Activated T-cell treated with anti-CD3 and anti-CD28 coated beads, Interleukin-2, amount 50 U/mL, for 4 hours (primary cell): ENCODE results near the gene SLC27A5. TPM values are rescaled to one million over a fixed set of nuclear protein-coding genes. Genes with fewer than 3 reads are reported as not detected.
"Not testable (repeated sequence)": the region's sequence is repeated elsewhere in the genome, so short reads cannot be mapped to it uniquely, and the experiment has no call there.

Source experiments
- ATAC-seq, 2 donors: fragments of 200-7000 bp; cut with Tn5 transposase; one replicate each; pipeline ENCODE4 v1.10.0; 2021
- DNase-seq: peaks from one replicate; pipeline ENCODE4 v3.0.0-alpha.2; 2020
- H3K27me3 Mint-ChIP-seq: one replicate; pipeline ENCODE4 v1.8.0; 2021; ENCODE audit warnings: low read depth, mixed read lengths
- H3K36me3 Mint-ChIP-seq: one replicate; pipeline ENCODE4 v1.8.0; 2022; ENCODE audit warnings: mixed read lengths; ENCODE audit not compliant: insufficient read depth
- H3K4me1 Mint-ChIP-seq: one replicate; pipeline ENCODE4 v1.8.0; 2021; ENCODE audit warnings: low read depth, mixed read lengths
- H3K4me3 Mint-ChIP-seq: one replicate; pipeline ENCODE4 v1.8.0; 2021; ENCODE audit warnings: mild to moderate bottlenecking, moderate library complexity, mixed read lengths
- H3K9me3 Mint-ChIP-seq: one replicate; pipeline ENCODE4 v1.8.0; 2021; ENCODE audit warnings: mixed read lengths
- total RNA-seq, 3 donors: library from RNA; stranded (reverse); gene quantifications; one replicate each; pipeline ENCODE4 v1.2.1, GENCODE V29; 2021

Gene SLC27A5
- total RNA-seq, 3 donors from 2014 or later = 12.6 to 19.8 (median 19.5) TPM

GRCh38 chr19:58500242-58500641, 11.6 kb downstream of the SLC27A5 start:
- Mint-ChIP-seq H3K4me1 (peaks cover 19% of the 10 kb centered on the region), H3K27me3 (no peaks in the 10 kb centered on the region), H3K9me3 (peaks cover 16% of the 10 kb centered on the region), H3K4me3 (peak overlapping the region; percentile 16), H3K36me3 (peaks cover 1% of the 10 kb centered on the region)
- ATAC-seq (no peak), DNase-seq (no peak)

GRCh38 chr19:58499021-58499927, 12.5 kb downstream of the SLC27A5 start:
- Mint-ChIP-seq H3K36me3 (peaks cover 1% of the 10 kb centered on the region), H3K4me1 (peaks cover 19% of the 10 kb centered on the region), H3K4me3 (peak overlapping the region; percentile 93), H3K27me3 (no peaks in the 10 kb centered on the region), H3K9me3 (peaks cover 16% of the 10 kb centered on the region)
- DNase-seq (peak; percentile 96), ATAC-seq (peak; percentile 98)

- Mint-ChIP-seq H3K9me3 (peaks cover 16% of the 10 kb centered on the region), H3K4me1 (peaks cover 19% of the 10 kb centered on the region), H3K4me3 (peak overlapping the region; percentile 93), H3K27me3 (no peaks in the 10 kb centered on the region), H3K36me3 (peaks cover 1% of the 10 kb centered on the region)
- DNase-seq = no peak
- ATAC-seq = no peak
Measured at GRCh38 chr19:58498316-58499020, 13.3 kb downstream of the SLC27A5 start.

GRCh38 chr19:58497634-58498170, 14.1 kb downstream of the SLC27A5 start:
- Mint-ChIP-seq H3K36me3 (peaks cover 1% of the 10 kb centered on the region), H3K4me3 (peak overlapping the region; percentile 93), H3K9me3 (peaks cover 16% of the 10 kb centered on the region), H3K27me3 (no peaks in the 10 kb centered on the region), H3K4me1 (peaks cover 19% of the 10 kb centered on the region)
- DNase-seq (no peak), ATAC-seq (no peak)

- Mint-ChIP-seq H3K27me3 (no peaks in the 10 kb centered on the region), H3K9me3 (no peaks in the 10 kb centered on the region), H3K36me3 (peaks cover 3% of the 10 kb centered on the region), H3K4me3 (no peak overlapping the region), H3K4me1 (peaks cover 7% of the 10 kb centered on the region)
- ATAC-seq (no peak), DNase-seq (no peak)
Measured at GRCh38 chr19:58492265-58492664, 19.5 kb downstream of the SLC27A5 start.

- DNase-seq (no peak), ATAC-seq (no peak)
- Mint-ChIP-seq H3K4me1 (peaks cover 7% of the 10 kb centered on the region), H3K4me3 (no peak overlapping the region), H3K9me3 (no peaks in the 10 kb centered on the region), H3K36me3 (peaks cover 3% of the 10 kb centered on the region), H3K27me3 (no peaks in the 10 kb centered on the region)
Measured at GRCh38 chr19:58491393-58491792, 20.4 kb downstream of the SLC27A5 start.

GRCh38 chr19:58484349-58484748, 27.4 kb downstream of the SLC27A5 start:
- H3K4me3 Mint-ChIP-seq, DNase-seq, H3K27me3 Mint-ChIP-seq, H3K4me1 Mint-ChIP-seq, ATAC-seq, H3K9me3 Mint-ChIP-seq, H3K36me3 Mint-ChIP-seq: not testable (repeated sequence)

GRCh38 chr19:58483776-58484175, 28.0 kb downstream of the SLC27A5 start:
- Mint-ChIP-seq H3K36me3 (peaks cover 2% of the 10 kb centered on the region), H3K27me3 (no peaks in the 10 kb centered on the region), H3K4me3 (no peak overlapping the region), H3K9me3 (no peaks in the 10 kb centered on the region), H3K4me1 (no peaks in the 10 kb centered on the region)
- no peak for ATAC-seq
- DNase-seq = no peak

GRCh38 chr19:58482372-58482771, 29.4 kb downstream of the SLC27A5 start:
- Mint-ChIP-seq H3K36me3 (peaks cover 2% of the 10 kb centered on the region), H3K4me1 (no peaks in the 10 kb centered on the region), H3K9me3 (no peaks in the 10 kb centered on the region), H3K4me3 (no peak overlapping the region), H3K27me3 (no peaks in the 10 kb centered on the region)
- DNase-seq = no peak
- no peak for ATAC-seq

GRCh38 chr19:58480831-58481230, 31.0 kb downstream of the SLC27A5 start:
- Mint-ChIP-seq H3K27me3 (no peaks in the 10 kb centered on the region), H3K9me3 (no peaks in the 10 kb centered on the region), H3K4me3 (no peak overlapping the region), H3K4me1 (peaks cover 9% of the 10 kb centered on the region), H3K36me3 (peaks cover 2% of the 10 kb centered on the region)
- DNase-seq = no peak
- no peak for ATAC-seq

- ATAC-seq (no peak), DNase-seq (no peak)
- Mint-ChIP-seq H3K36me3 (peaks cover 2% of the 10 kb centered on the region), H3K4me1 (peaks cover 12% of the 10 kb centered on the region), H3K27me3 (no peaks in the 10 kb centered on the region), H3K4me3 (no peak overlapping the region), H3K9me3 (no peaks in the 10 kb centered on the region)
Measured at GRCh38 chr19:58480481-58480830, 31.3 kb downstream of the SLC27A5 start.

- no peak for DNase-seq
- no peak for ATAC-seq
- Mint-ChIP-seq H3K9me3 (no peaks in the 10 kb centered on the region), H3K27me3 (no peaks in the 10 kb centered on the region), H3K4me3 (no peak overlapping the region), H3K4me1 (peaks cover 16% of the 10 kb centered on the region), H3K36me3 (peaks cover 2% of the 10 kb centered on the region)
Measured at GRCh38 chr19:58479736-58480480, 31.9 kb downstream of the SLC27A5 start.

- no peak for ATAC-seq
- peaks cover 19% of the 10 kb centered on the region for H3K4me1 Mint-ChIP-seq
- H3K4me3 Mint-ChIP-seq = no peak overlapping the region
- no peaks in the 10 kb centered on the region for H3K9me3 Mint-ChIP-seq
- H3K36me3 Mint-ChIP-seq = peaks cover 2% of the 10 kb centered on the region
- no peaks in the 10 kb centered on the region for H3K27me3 Mint-ChIP-seq
- DNase-seq = no peak
Measured at GRCh38 chr19:58479303-58479702, 32.5 kb downstream of the SLC27A5 start.

- DNase-seq (no peak), ATAC-seq (no peak)
- H3K27me3 Mint-ChIP-seq = no peaks in the 10 kb centered on the region
- H3K4me1 Mint-ChIP-seq = peaks cover 19% of the 10 kb centered on the region
- no peak overlapping the region for H3K4me3 Mint-ChIP-seq
- H3K36me3 Mint-ChIP-seq = peaks cover 2% of the 10 kb centered on the region
- no peaks in the 10 kb centered on the region for H3K9me3 Mint-ChIP-seq
Measured at GRCh38 chr19:58477871-58478270, 33.9 kb downstream of the SLC27A5 start.
